ENCODE data around the gene GRIN2C. TPM values are rescaled to one million over a fixed set of nuclear protein-coding genes. Genes with fewer than 3 reads are reported as not detected.

Gene GRIN2C
- total RNA-seq, 1 experiment from 2014 or later: 5.2 TPM

DNA sequence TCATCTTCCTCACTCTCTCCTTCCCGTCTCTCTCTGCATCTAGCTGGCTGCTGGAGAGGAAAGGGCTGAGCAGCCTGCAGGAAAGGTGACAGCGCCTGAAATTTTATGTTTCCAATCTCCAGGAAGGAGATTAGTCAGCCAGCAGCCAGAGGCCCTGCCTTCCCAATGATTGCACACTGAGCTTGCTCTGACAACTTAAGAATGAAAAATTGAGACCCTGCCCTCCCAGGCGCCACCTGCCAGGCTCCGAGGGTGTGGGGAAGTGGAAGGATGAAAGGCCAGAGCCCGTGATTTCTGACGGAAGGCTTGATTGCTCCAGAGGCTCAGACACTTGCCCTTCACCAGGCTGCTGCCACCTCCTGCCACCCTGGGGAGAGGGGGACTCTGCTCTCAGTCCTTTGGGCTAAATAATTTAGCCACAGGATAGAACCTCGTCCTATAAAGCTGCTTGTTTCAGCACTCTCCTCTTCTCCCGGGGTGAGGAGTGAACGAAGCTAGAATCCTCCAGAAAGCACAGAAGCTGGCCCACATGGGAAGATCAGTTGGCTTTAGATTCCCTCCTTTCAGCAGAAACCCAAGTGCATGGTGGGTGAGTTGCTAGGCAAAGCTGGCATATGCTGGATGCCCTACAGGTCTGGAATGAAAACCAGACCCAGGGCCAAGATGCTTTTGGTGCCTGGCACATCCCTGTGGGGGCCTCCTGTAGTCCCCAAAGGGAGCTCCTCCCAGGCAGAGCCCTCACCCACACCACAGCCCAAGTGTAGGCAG is 33.5 kb downstream of the GRIN2C start:
- TF ChIP-seq, protein P1, sequence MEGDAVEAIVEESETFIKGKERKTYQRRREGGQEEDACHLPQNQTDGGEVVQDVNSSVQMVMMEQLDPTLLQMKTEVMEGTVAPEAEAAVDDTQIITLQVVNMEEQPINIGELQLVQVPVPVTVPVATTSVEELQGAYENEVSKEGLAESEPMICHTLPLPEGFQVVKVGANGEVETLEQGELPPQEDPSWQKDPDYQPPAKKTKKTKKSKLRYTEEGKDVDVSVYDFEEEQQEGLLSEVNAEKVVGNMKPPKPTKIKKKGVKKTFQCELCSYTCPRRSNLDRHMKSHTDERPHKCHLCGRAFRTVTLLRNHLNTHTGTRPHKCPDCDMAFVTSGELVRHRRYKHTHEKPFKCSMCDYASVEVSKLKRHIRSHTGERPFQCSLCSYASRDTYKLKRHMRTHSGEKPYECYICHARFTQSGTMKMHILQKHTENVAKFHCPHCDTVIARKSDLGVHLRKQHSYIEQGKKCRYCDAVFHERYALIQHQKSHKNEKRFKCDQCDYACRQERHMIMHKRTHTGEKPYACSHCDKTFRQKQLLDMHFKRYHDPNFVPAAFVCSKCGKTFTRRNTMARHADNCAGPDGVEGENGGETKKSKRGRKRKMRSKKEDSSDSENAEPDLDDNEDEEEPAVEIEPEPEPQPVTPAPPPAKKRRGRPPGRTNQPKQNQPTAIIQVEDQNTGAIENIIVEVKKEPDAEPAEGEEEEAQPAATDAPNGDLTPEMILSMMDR (IDR thresholded peaks at IDR 0.05; ENCODE audit: insufficient read depth in 1 of 2, low read depth in 1 of 2, low read length in 1 of 2, severe bottlenecking in 1 of 2, unreplicated experiment in 1 of 2): no peak
- Histone ChIP-seq H3K27me3 (replicated peaks; ENCODE audit: control insufficient read depth, insufficient read depth, low read length) (no peaks in the 10 kb centered on the region), H3K9me3 (no peaks in the 10 kb centered on the region), H3K4me1 (no peaks in the 10 kb centered on the region), H3K36me3 (ENCODE audit: control insufficient read depth, insufficient read depth, low read length) (no peaks in the 10 kb centered on the region), H3K4me3 (ENCODE audit: low read depth, low read length) (no peak overlapping the region)
- CTCF ChIA-PET: no interaction called here
- H3K4me3 Mint-ChIP-seq (ENCODE audit: unreplicated experiment): no peak overlapping the region
- no TSS peak for BruUV-seq (replicated peaks)
- no peaks in the 10 kb centered on the region for H3K27me3 Mint-ChIP-seq (ENCODE audit: insufficient read depth, unreplicated experiment)
- H3K9me3 Mint-ChIP-seq (ENCODE audit: unreplicated experiment): no peaks in the 10 kb centered on the region
- no peaks in the 10 kb centered on the region for H3K4me1 Mint-ChIP-seq (ENCODE audit: low read depth, unreplicated experiment)
- no peak for DNase-seq
- peaks cover 5% of the 10 kb centered on the region for H3K36me3 Mint-ChIP-seq (ENCODE audit: insufficient read depth, unreplicated experiment)
- no peak overlapping the region for H3K27ac Mint-ChIP-seq (ENCODE audit: unreplicated experiment)
- POLR2A ChIA-PET: no interaction called here
- intact Hi-C loops (cut with micrococcal nuclease; ENCODE audit: unreplicated experiment): no loop called here

DNA sequence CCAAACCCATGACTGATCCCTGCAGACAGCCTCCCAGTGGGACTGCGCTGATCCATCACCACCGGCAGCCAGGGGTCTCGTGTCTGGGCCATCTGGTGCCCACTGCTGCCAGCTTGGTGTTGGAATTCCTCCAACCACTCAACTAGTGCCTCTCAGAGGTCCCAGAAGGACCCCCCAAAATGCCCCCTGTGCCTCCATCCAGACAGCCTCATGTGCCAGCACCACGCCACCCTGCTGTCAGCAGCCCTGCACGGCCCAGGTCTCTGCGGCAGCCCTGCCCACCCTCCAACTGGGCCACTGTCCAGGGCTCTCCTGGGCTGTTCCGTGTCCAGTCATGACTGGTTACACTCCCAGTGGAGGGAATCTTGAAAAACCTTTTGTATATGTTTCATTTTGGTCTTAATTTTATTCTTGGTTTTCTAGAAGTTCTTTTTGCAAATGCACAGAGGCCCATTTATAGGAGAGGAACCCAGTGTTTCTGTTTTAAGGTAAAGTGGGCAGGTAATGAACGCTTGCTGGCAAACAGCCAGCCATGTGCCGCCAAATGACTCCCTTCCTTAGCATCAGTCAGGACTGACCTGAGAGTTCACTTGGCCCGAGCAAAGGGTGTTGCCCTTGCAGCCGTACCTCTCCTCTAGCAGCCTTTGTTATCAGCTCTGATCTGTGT is 34.6 kb downstream of the GRIN2C start:
- Mint-ChIP-seq H3K4me3 (ENCODE audit: unreplicated experiment) (no peak overlapping the region), H3K4me1 (ENCODE audit: low read depth, unreplicated experiment) (no peaks in the 10 kb centered on the region), H3K27me3 (ENCODE audit: insufficient read depth, unreplicated experiment) (no peaks in the 10 kb centered on the region), H3K9me3 (ENCODE audit: unreplicated experiment) (no peaks in the 10 kb centered on the region), H3K36me3 (ENCODE audit: insufficient read depth, unreplicated experiment) (no peaks in the 10 kb centered on the region), H3K27ac (ENCODE audit: unreplicated experiment) (no peak overlapping the region)
- ChIA-PET CTCF (no interaction called here), POLR2A (interaction anchor here (0.5 kb wide), 1 partner anchor 235 kb away, joined by 3 read pairs; no protein-coding TSS in a partner anchor)
- H3K27me3 ChIP-seq (replicated peaks; ENCODE audit: control insufficient read depth, insufficient read depth, low read length): no peaks in the 10 kb centered on the region
- DNase-seq: no peak
- H3K9me3 ChIP-seq: no peaks in the 10 kb centered on the region
- no peaks in the 10 kb centered on the region for H3K36me3 ChIP-seq (ENCODE audit: control insufficient read depth, insufficient read depth, low read length)
- no peak overlapping the region for H3K4me3 ChIP-seq (ENCODE audit: low read depth, low read length)
- TF ChIP-seq, protein P1 (IDR thresholded peaks at IDR 0.05; ENCODE audit: insufficient read depth in 1 of 2, low read depth in 1 of 2, low read length in 1 of 2, severe bottlenecking in 1 of 2, unreplicated experiment in 1 of 2): no peak
- intact Hi-C loops (cut with micrococcal nuclease; ENCODE audit: unreplicated experiment): no loop called here
- no peaks in the 10 kb centered on the region for H3K4me1 ChIP-seq
- no TSS peak for BruUV-seq (replicated peaks)

DNA sequence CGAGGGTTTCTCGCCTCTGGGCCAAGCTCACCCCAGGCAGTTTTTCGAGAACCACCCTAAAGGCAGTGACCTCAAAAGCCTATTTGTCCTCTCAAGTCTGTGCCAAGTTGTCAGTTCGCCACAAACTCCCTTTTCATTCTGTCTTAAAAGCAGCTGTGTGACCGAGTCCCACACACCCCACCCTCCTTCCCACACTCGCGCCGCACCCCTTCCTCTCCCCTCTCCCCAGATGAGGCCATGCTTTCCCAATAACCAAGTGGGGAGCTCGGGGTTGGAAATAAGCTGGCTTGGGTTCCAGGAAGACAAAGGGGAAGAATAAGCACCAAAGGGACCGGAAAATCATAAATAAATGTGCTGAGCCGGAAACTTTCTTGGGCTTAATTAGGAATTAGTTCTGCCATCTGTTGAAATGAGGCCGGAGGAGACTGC is 36.7 kb downstream of the GRIN2C start:
- intact Hi-C loops (cut with micrococcal nuclease; ENCODE audit: unreplicated experiment): no loop called here
- H3K9me3 ChIP-seq: no peaks in the 10 kb centered on the region
- no peaks in the 10 kb centered on the region for H3K4me1 Mint-ChIP-seq (ENCODE audit: low read depth, unreplicated experiment)
- no peak for DNase-seq
- no TSS peak for BruUV-seq (replicated peaks)
- no peak overlapping the region for H3K27ac Mint-ChIP-seq (ENCODE audit: unreplicated experiment)
- no peaks in the 10 kb centered on the region for H3K27me3 ChIP-seq (replicated peaks; ENCODE audit: control insufficient read depth, insufficient read depth, low read length)
- H3K9me3 Mint-ChIP-seq (ENCODE audit: unreplicated experiment): no peaks in the 10 kb centered on the region
- no peaks in the 10 kb centered on the region for H3K36me3 ChIP-seq (ENCODE audit: control insufficient read depth, insufficient read depth, low read length)
- no peaks in the 10 kb centered on the region for H3K27me3 Mint-ChIP-seq (ENCODE audit: insufficient read depth, unreplicated experiment)
- ChIA-PET CTCF (interaction anchor here (1.1 kb wide), 1 partner anchor 39 kb away, joined by 3 read pairs; no protein-coding TSS in a partner anchor), POLR2A (no interaction called here)
- H3K4me1 ChIP-seq: no peaks in the 10 kb centered on the region
- H3K36me3 Mint-ChIP-seq (ENCODE audit: insufficient read depth, unreplicated experiment): no peaks in the 10 kb centered on the region
- H3K4me3 Mint-ChIP-seq (ENCODE audit: unreplicated experiment): no peak overlapping the region
- TF ChIP-seq, protein P1 (IDR thresholded peaks at IDR 0.05; ENCODE audit: insufficient read depth in 1 of 2, low read depth in 1 of 2, low read length in 1 of 2, severe bottlenecking in 1 of 2, unreplicated experiment in 1 of 2): no peak
- H3K4me3 ChIP-seq (ENCODE audit: low read depth, low read length): no peak overlapping the region

All from Caco-2 (cell line).